ENCODE data around the gene SOAT1.

DNA sequence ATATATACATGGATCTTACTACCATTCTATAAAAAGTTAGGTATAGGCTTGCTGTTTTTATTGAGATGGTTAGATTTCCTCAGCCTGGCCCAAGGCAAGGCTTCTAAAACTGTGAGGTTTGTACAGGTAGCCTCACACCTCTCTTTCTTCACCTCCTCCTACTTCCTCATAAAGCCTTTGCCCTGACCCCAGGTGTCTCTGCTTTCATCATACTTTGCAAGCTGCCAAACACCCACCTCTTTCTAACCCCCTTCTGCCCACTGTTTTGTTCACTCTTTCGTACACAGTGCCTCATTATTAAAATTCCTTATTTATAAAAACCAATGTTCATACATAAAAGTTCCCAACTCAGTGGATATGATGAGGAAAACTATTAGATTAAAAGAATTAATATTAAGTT, 31.4 kb upstream of the SOAT1 start:
- TF ChIP-seq, protein P1, sequence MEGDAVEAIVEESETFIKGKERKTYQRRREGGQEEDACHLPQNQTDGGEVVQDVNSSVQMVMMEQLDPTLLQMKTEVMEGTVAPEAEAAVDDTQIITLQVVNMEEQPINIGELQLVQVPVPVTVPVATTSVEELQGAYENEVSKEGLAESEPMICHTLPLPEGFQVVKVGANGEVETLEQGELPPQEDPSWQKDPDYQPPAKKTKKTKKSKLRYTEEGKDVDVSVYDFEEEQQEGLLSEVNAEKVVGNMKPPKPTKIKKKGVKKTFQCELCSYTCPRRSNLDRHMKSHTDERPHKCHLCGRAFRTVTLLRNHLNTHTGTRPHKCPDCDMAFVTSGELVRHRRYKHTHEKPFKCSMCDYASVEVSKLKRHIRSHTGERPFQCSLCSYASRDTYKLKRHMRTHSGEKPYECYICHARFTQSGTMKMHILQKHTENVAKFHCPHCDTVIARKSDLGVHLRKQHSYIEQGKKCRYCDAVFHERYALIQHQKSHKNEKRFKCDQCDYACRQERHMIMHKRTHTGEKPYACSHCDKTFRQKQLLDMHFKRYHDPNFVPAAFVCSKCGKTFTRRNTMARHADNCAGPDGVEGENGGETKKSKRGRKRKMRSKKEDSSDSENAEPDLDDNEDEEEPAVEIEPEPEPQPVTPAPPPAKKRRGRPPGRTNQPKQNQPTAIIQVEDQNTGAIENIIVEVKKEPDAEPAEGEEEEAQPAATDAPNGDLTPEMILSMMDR (IDR thresholded peaks at IDR 0.05), result no peak
- TF ChIP-seq POLR2A (IDR thresholded peaks at IDR 0.05), result no peak

Data from body of pancreas (tissue), 4 donors.